ENCODE results near the gene CASD1. TPM values are rescaled to one million over a fixed set of nuclear protein-coding genes. Genes with fewer than 3 reads are reported as not detected.

CASD1 gene
- total and polyA plus RNA-seq, 5 donors, result 18.3 to 22.6 (median 21.3) TPM

DNA sequence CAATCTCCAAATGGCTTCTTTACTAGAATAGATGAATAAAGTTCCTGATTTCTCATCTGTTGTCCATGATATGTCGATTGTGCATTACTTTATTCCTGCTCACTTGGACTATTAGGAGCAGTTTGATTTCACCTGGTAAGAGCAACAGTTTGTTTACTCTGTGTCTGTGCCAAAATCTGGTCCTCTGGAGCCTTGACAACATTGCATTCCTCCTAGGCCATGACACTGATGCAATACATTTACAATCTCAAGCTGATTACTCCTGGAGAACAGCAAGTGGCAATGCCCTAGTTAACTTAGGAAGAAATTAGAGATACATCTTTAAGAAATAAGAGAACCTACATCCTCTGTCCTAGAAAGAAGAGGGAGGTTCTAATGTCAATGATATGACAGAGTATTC, 74.5 kb downstream of the CASD1 start:
- Histone ChIP-seq H3K4me3 (ENCODE audit: low read length) (no peak overlapping the region), H3K27ac (ENCODE audit: low read length) (no peak overlapping the region), H3K4me1 (ENCODE audit: control insufficient read depth, insufficient read depth, low read length) (peaks cover 4% of the 10 kb centered on the region), H3K27me3 (ENCODE audit: control insufficient read depth, insufficient read depth) (no peaks in the 10 kb centered on the region), H3K9me3 (ENCODE audit: control insufficient read depth, low read length) (no peaks in the 10 kb centered on the region)
- intact Hi-C loops (cut with DNase I), result no loop called here
- DNase-seq, result no peak
- WGBS, result 94% methylated on average over 1 of the region's 1 CpG
- ATAC-seq, result peak in 1 of 2 donors; percentile 38

DNA sequence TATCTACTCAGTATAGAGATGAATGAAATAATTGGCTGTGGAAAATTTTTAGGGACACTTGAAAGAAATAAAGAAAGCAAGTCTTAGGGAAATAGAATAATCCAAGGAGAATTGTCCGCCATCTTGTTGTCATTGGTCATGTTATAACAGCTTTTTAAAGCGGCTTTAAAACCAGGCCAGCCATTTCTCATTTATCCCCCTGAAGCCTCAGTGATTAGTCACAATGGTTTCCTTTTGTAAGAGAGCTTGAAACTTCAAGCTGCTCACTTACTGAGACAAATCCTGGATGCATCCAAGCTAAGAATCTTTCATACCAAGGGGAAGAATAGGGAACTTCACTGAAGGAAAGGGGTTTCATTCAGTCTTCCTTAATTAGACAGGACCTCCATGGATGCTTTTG, 78.5 kb downstream of the CASD1 start:
- H3K4me1 ChIP-seq (ENCODE audit: control insufficient read depth, insufficient read depth, low read length), result peaks cover 4% of the 10 kb centered on the region
- ATAC-seq (no peak), DNase-seq (no peak)
- intact Hi-C loops (cut with DNase I), result no loop called here
- WGBS, result 92% methylated on average over 2 of the region's 2 CpGs
- no peaks in the 10 kb centered on the region for H3K27me3 ChIP-seq (ENCODE audit: control insufficient read depth, insufficient read depth)
- no peaks in the 10 kb centered on the region for H3K9me3 ChIP-seq (ENCODE audit: control insufficient read depth, low read length)
- H3K27ac ChIP-seq (ENCODE audit: low read length), result no peak overlapping the region
- H3K4me3 ChIP-seq (ENCODE audit: low read length), result no peak overlapping the region

DNA sequence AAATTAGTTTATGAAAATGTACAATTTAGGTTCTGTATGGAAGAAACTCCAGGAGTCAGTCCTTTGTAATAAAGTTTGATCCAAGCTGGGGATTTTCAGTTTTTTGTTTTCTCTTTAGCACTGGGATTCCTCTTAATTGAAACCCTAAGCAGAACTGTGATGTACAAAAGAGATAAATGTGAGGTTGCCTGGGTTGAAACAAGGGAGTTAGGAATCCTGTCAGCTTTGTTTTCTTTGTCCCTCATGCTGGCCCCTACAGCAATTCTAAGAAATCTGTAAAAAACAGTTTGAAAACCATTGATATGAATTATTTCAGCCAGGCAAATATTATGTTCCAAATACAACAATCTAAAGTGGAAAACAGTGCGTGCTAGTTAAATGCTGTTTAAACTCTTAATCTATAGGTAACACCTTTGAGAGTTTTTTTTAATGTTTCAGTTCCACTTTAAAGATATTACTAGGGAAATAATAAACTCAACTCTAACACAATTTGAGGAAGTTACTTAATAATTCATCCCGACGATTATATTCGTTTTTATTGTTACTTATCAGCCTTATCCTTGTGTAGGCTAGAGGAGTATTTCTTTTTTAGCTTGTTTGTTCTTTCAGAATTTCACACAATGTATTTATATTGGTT, 81.0 kb downstream of the CASD1 start:
- 64% methylated on average over 4 of the region's 4 CpGs for WGBS
- no peaks in the 10 kb centered on the region for H3K9me3 ChIP-seq (ENCODE audit: control insufficient read depth, low read length)

DNA sequence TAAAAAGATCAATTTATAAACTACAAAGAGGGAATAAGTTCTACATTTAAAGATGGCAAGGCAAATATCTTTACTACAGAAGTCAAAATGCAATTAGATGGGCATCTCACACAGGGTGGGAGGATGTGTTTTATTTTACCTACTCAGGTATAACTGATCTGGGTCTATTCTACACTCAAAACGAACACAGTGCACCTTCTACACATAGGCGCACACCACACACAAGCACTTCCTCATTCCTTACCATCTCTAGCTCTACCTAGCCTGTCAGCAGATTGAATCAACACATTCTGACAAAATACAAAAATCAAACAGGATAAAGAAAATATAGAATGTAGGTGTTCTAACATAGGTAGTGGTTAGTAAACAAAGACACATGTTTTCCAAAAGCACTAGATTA, 81.6 kb downstream of the CASD1 start:
- Histone ChIP-seq H3K27me3 (ENCODE audit: control insufficient read depth, insufficient read depth) (no peaks in the 10 kb centered on the region), H3K4me3 (ENCODE audit: low read length) (no peak overlapping the region), H3K27ac (ENCODE audit: low read length) (no peak overlapping the region), H3K9me3 (ENCODE audit: control insufficient read depth, low read length) (no peaks in the 10 kb centered on the region), H3K4me1 (ENCODE audit: control insufficient read depth, insufficient read depth, low read length) (no peaks in the 10 kb centered on the region)
- intact Hi-C loops (cut with DNase I), result no loop called here
- 74% methylated on average over 2 of the region's 2 CpGs for WGBS
- ATAC-seq (no peak), DNase-seq (no peak)

More for the DNA sequence above, 81.0 kb downstream of the CASD1 start:
- no peak for ATAC-seq
- Histone ChIP-seq H3K4me3 (ENCODE audit: low read length) (no peak overlapping the region), H3K27me3 (ENCODE audit: control insufficient read depth, insufficient read depth) (no peaks in the 10 kb centered on the region), H3K27ac (ENCODE audit: low read length) (no peak overlapping the region), H3K4me1 (ENCODE audit: control insufficient read depth, insufficient read depth, low read length) (no peaks in the 10 kb centered on the region)
- no peak for DNase-seq
- intact Hi-C loops (cut with DNase I), result no loop called here

DNA sequence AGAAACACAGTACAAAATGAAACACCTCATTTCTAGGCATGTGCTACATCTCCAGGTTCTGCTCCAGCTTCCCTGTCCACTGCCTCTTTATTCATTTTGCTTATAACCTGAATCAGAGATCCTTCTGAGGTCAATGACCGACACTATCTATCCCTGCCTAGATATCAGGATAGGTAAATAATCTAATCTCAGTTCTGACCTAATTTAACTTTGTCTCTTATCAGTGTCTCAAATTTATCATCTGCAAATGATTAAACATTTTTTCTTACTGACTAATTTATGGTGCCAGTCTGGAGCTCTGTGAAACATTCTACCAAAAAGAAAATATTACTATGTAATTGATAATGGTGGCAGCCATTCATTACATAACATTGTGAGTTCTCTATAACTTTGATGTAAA, 85.3 kb downstream of the CASD1 start:
- Histone ChIP-seq H3K27ac (ENCODE audit: low read length) (no peak overlapping the region), H3K9me3 (ENCODE audit: control insufficient read depth, low read length) (no peaks in the 10 kb centered on the region), H3K4me1 (ENCODE audit: control insufficient read depth, insufficient read depth, low read length) (no peaks in the 10 kb centered on the region), H3K4me3 (ENCODE audit: low read length) (no peak overlapping the region), H3K27me3 (ENCODE audit: control insufficient read depth, insufficient read depth) (no peaks in the 10 kb centered on the region)
- intact Hi-C loops (cut with DNase I), result no loop called here
- DNase-seq (no peak), ATAC-seq (no peak)
- WGBS, result 83% methylated on average over 1 of the region's 1 CpG

DNA sequence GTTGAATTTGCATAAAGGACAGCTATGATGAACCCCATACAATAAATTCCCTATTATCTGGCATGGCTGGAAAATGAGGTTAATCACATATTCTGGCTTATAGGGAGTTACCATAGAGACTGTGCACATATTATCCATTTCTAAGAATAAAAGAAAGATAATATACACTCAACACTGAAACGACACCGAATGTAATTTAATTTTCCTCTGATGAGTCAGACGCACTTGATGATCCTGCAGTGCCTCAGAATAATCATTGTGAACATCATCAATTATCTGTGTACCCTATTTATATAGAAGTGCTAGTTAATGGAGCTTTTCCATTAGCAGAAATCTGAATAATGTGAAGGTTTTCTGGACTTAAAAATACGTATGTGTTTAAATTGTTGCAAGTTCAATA, 86.1 kb downstream of the CASD1 start:
- Histone ChIP-seq H3K9me3 (ENCODE audit: control insufficient read depth, low read length) (no peaks in the 10 kb centered on the region), H3K4me3 (ENCODE audit: low read length) (no peak overlapping the region), H3K27ac (ENCODE audit: low read length) (no peak overlapping the region), H3K27me3 (ENCODE audit: control insufficient read depth, insufficient read depth) (no peaks in the 10 kb centered on the region), H3K4me1 (ENCODE audit: control insufficient read depth, insufficient read depth, low read length) (no peaks in the 10 kb centered on the region)
- intact Hi-C loops (cut with DNase I), result no loop called here
- DNase-seq (no peak), ATAC-seq (no peak)
- WGBS, result 69% methylated on average over 4 of the region's 4 CpGs

DNA sequence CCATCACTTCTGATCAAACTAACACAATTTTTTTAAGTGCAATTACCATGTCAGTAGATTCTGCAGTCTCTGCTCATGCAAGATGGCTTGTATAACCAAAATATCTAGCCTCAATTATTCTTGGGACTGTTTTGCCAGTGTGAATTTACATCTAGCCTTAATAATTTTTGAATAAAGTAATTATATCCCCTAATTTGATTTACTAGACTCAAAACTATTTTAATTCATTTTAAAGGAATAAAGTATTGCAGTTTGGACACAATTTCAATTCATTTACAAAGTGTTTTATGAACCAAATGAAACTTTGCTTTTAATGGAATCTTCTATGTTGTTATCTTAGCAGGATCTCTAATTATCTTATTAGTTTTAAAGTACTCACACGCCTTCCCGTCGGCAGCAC, 90.7 kb downstream of the CASD1 start:
- 90% methylated on average over 3 of the region's 3 CpGs for WGBS
- H3K27me3 ChIP-seq (ENCODE audit: control insufficient read depth, insufficient read depth), result no peaks in the 10 kb centered on the region
- no peak for ATAC-seq
- no peaks in the 10 kb centered on the region for H3K9me3 ChIP-seq (ENCODE audit: control insufficient read depth, low read length)
- no peak for DNase-seq
- H3K27ac ChIP-seq (ENCODE audit: low read length), result no peak overlapping the region
- no peaks in the 10 kb centered on the region for H3K4me1 ChIP-seq (ENCODE audit: control insufficient read depth, insufficient read depth, low read length)
- H3K4me3 ChIP-seq (ENCODE audit: low read length), result no peak overlapping the region
- intact Hi-C loops (cut with DNase I), result no loop called here

DNA sequence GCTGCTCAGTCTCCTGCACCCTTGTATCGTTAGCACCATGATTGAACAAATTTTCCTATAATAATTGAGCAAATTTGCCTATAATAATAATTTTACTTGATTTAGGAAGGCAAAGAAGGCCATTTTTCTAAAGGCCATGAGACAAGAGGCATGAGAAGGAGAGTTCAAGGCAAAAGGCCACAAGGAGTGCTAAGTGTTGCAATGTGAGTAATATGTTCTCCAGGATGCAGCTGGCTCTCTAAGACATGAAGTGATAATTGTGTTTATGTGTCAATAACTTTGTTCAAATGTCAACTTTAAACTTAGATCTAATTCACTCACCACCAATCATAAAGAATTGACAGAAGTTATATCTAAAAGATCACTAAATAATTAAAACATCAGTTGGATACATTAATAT, 92.6 kb downstream of the CASD1 start:
- 95% methylated on average over 1 of the region's 1 CpG for WGBS

DNA sequence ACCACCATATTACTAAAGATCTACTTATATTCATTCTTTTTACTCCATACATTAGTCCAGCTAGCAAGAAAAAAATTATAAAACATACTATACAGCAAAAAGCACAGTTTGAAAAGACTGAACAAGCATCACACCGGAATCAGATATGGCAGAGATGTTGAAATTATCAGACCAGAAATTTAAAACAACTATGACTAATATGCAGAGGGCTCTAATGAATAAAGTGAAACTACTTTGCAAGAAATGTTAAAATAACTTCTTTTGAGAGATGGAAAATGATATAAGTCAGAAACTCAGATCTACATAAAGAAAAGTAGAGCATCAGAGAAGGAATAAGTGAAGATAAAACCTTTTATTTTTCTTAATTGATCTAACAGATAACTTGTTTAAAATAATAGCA, 95.4 kb downstream of the CASD1 start:
- WGBS, result 96% methylated on average over 1 of the region's 1 CpG
- intact Hi-C loops (cut with DNase I), result no loop called here
- Histone ChIP-seq H3K9me3 (ENCODE audit: control insufficient read depth, low read length) (no peaks in the 10 kb centered on the region), H3K27me3 (ENCODE audit: control insufficient read depth, insufficient read depth) (no peaks in the 10 kb centered on the region), H3K4me1 (ENCODE audit: control insufficient read depth, insufficient read depth, low read length) (no peaks in the 10 kb centered on the region), H3K27ac (ENCODE audit: low read length) (no peak overlapping the region), H3K4me3 (ENCODE audit: low read length) (no peak overlapping the region)
- no peak for ATAC-seq
- no peak for DNase-seq

More for the DNA sequence above, 92.6 kb downstream of the CASD1 start:
- ATAC-seq, result no peak
- Histone ChIP-seq H3K4me3 (ENCODE audit: low read length) (no peak overlapping the region), H3K27me3 (ENCODE audit: control insufficient read depth, insufficient read depth) (no peaks in the 10 kb centered on the region), H3K4me1 (ENCODE audit: control insufficient read depth, insufficient read depth, low read length) (no peaks in the 10 kb centered on the region), H3K9me3 (ENCODE audit: control insufficient read depth, low read length) (no peaks in the 10 kb centered on the region), H3K27ac (ENCODE audit: low read length) (no peak overlapping the region)
- no peak for DNase-seq
- intact Hi-C loops (cut with DNase I), result no loop called here

Other genes starting within 250 kb of the CASD1 start
- 100 to 1,000 TPM; 127 to 259 (median 202) TPM for gene COL1A2, start 114.9 kb upstream of the CASD1 start, total RNA-seq
- 115 TPM for gene COL1A2, start 114.9 kb upstream of the CASD1 start, polyA plus RNA-seq
- 10 to 100 TPM; 40.2 to 44.6 (median 43.0) TPM for gene SGCE, start 146.3 kb downstream of the CASD1 start, total RNA-seq
- gene SGCE, start 146.3 kb downstream of the CASD1 start, polyA plus RNA-seq, result 41.1 TPM